Memory B cell (primary cell): ENCODE data around the gene AADAC.
"Not testable (repeated sequence)": the region's sequence is repeated elsewhere in the genome, so short reads cannot be mapped to it uniquely, and the experiment has no call there.

Experiments
- ATAC-seq: fragments of 150-1000 bp; cut with Tn5 transposase; 2 replicates; pipeline ENCODE4 v1.10.0; 2021; ENCODE audit warnings: low read depth, mild to moderate bottlenecking, moderate library complexity
- DNase-seq, 2 donors: peaks; one replicate each; pipeline ENCODE4 v3.0.0; 2022; ENCODE audit warnings: low spot score in 2 of 2
- H3K27ac Mint-ChIP-seq: one replicate; pipeline ENCODE4 v1.8.0; 2022; ENCODE audit warnings: mild to moderate bottlenecking, moderate library complexity, mixed read lengths
- H3K27me3 Mint-ChIP-seq: one replicate; pipeline ENCODE4 v1.8.0; 2022; ENCODE audit warnings: mixed read lengths
- H3K36me3 Mint-ChIP-seq: one replicate; pipeline ENCODE4 v1.8.0; 2022; ENCODE audit warnings: mild to moderate bottlenecking, mixed read lengths
- H3K4me1 Mint-ChIP-seq: one replicate; pipeline ENCODE4 v1.8.0; 2022; ENCODE audit warnings: mixed read lengths
- H3K4me3 Mint-ChIP-seq: one replicate; pipeline ENCODE4 v1.8.0; 2022; ENCODE audit warnings: mild to moderate bottlenecking, moderate library complexity, mixed read lengths
- H3K9me3 Mint-ChIP-seq: one replicate; pipeline ENCODE4 v1.8.0; 2022; ENCODE audit warnings: mixed read lengths

The AADAC gene

GRCh38 chr3:151816091-151816604 is 2.2 kb downstream of the AADAC start:
- H3K27ac Mint-ChIP-seq: no peak overlapping the region
- no peak overlapping the region for H3K4me3 Mint-ChIP-seq
- no peaks in the 10 kb centered on the region for H3K4me1 Mint-ChIP-seq
- no peaks in the 10 kb centered on the region for H3K36me3 Mint-ChIP-seq
- H3K27me3 Mint-ChIP-seq: peaks cover 2% of the 10 kb centered on the region
- H3K9me3 Mint-ChIP-seq: no peaks in the 10 kb centered on the region
- DNase-seq: no peak
- no peak for ATAC-seq

DNA sequence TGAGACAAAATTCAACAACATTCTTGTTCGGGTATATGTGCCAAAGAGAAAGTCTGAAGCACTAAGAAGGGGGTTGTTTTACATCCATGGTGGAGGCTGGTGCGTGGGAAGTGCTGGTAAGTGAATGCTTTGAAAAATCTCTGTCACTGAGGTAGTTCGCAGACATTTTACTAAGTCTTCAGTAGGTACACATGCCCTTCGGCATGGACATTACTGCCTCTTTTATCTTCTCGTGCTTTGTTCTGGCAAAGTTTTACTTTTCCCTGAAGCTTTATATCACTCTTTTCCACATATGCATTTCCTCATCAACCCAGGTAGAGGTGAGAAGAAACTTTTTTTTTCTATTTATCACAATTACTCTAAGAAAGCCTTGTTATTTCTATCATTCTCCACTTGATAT is 3.6 kb downstream of the AADAC start:
- no peaks in the 10 kb centered on the region for H3K36me3 Mint-ChIP-seq
- peaks cover 2% of the 10 kb centered on the region for H3K27me3 Mint-ChIP-seq
- H3K4me3 Mint-ChIP-seq: no peak overlapping the region
- no peaks in the 10 kb centered on the region for H3K4me1 Mint-ChIP-seq
- ATAC-seq (no peak), DNase-seq (no peak)
- H3K27ac Mint-ChIP-seq: no peak overlapping the region
- H3K9me3 Mint-ChIP-seq: no peaks in the 10 kb centered on the region

- no peak overlapping the region for H3K4me3 Mint-ChIP-seq
- no peaks in the 10 kb centered on the region for H3K4me1 Mint-ChIP-seq
- H3K27ac Mint-ChIP-seq: no peak overlapping the region
- H3K27me3 Mint-ChIP-seq: peaks cover 2% of the 10 kb centered on the region
- no peak for DNase-seq
- H3K36me3 Mint-ChIP-seq: no peaks in the 10 kb centered on the region
- ATAC-seq: no peak
- H3K9me3 Mint-ChIP-seq: no peaks in the 10 kb centered on the region
These were observed 4.4 kb downstream of the AADAC start for GRCh38 chr3:151818361-151818760.

GRCh38 chr3:151819910-151820309 is 6.0 kb downstream of the AADAC start:
- no peaks in the 10 kb centered on the region for H3K4me1 Mint-ChIP-seq
- no peak for ATAC-seq
- no peak overlapping the region for H3K27ac Mint-ChIP-seq
- no peaks in the 10 kb centered on the region for H3K36me3 Mint-ChIP-seq
- no peak overlapping the region for H3K4me3 Mint-ChIP-seq
- H3K27me3 Mint-ChIP-seq: peaks cover 2% of the 10 kb centered on the region
- DNase-seq: no peak
- no peaks in the 10 kb centered on the region for H3K9me3 Mint-ChIP-seq

DNA sequence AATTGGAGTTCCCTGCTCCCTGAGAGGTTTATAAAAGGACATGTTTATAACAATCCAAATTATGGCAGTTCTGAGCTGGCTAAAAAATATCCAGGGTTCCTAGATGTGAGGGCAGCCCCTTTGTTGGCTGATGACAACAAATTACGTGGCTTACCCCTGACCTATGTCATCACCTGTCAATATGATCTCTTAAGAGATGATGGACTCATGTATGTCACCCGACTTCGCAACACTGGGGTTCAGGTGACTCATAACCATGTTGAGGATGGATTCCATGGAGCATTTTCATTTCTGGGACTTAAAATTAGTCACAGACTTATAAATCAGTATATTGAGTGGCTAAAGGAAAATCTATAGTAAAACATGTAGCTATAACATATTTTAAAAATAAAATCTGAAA is 13.9 kb downstream of the AADAC start:
- ATAC-seq (no peak), DNase-seq (no peak)
- Mint-ChIP-seq H3K9me3 (no peaks in the 10 kb centered on the region), H3K27ac (no peak overlapping the region), H3K4me1 (no peaks in the 10 kb centered on the region), H3K27me3 (peaks cover 4% of the 10 kb centered on the region), H3K36me3 (no peaks in the 10 kb centered on the region), H3K4me3 (no peak overlapping the region)

- Mint-ChIP-seq H3K4me3 (no peak overlapping the region), H3K27me3 (peaks cover 2% of the 10 kb centered on the region), H3K36me3 (no peaks in the 10 kb centered on the region), H3K9me3 (no peaks in the 10 kb centered on the region), H3K27ac (no peak overlapping the region), H3K4me1 (no peaks in the 10 kb centered on the region)
- ATAC-seq: no peak
- DNase-seq: no peak
These were observed 22.0 kb downstream of the AADAC start for GRCh38 chr3:151835751-151836525.

DNA sequence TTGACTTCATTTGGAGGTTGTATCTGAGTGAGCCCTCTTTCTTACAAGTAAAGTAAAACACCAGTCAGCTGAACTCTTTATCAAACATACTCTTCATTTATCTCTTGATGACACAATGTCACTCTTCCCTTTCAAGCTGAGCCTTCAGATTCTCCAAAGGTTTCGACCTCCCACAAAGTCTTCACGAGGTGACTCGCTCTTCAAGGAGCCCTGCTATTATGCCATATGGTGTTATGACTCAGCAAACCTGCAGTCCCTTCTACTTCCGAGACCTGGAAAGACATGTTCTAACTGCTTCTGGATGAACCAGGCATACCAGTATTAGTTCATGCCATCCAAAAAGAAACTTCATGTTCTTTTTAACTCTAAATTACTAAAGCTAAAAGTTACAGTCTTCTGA is 23.1 kb downstream of the AADAC start:
- Mint-ChIP-seq H3K36me3 (no peaks in the 10 kb centered on the region), H3K4me3 (no peak overlapping the region), H3K27ac (no peak overlapping the region), H3K4me1 (no peaks in the 10 kb centered on the region), H3K27me3 (peaks cover 2% of the 10 kb centered on the region), H3K9me3 (no peaks in the 10 kb centered on the region)
- no peak for ATAC-seq
- no peak for DNase-seq

DNA sequence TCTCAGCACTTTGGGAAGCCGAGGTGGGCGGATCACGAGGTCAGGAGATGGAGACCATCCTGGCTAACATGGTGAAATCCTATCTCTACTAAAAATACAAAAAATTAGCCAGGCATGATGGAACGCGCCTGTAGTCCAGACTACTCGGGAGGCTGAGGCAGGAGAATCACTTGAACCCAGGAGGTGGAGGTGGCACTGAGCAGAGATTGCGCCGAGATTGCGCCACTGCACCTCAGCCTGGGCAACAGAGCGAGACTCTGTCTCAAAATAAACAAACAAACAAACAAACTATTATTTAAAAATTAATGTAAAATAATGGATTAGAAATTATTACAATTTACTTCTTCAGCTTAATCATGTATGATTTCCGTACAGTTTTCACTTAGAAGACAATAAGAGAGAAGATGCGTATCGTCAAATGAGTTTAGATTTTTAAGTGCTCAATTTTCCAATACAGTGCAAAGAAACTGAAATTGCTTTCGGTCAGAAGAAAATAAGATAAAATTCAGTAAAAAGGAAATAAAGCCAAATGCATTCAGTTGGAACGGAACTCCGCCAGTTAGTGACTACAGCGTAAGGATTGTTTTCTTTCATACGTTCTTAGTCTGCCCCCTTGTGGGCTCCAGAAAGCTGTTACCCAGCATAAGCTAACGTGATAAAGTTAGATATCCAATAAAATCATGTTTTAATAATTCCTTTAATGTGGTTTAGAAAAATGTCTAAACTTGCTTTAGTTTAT is 24.8 kb downstream of the AADAC start:
- peak in 1 of 2 donors; percentile 30 for DNase-seq
- Mint-ChIP-seq H3K27ac (no peak overlapping the region), H3K27me3 (peaks cover 1% of the 10 kb centered on the region), H3K4me1 (peaks cover 2% of the 10 kb centered on the region), H3K4me3 (no peak overlapping the region), H3K9me3 (no peaks in the 10 kb centered on the region), H3K36me3 (no peaks in the 10 kb centered on the region)
- ATAC-seq: peak; percentile 79

DNA sequence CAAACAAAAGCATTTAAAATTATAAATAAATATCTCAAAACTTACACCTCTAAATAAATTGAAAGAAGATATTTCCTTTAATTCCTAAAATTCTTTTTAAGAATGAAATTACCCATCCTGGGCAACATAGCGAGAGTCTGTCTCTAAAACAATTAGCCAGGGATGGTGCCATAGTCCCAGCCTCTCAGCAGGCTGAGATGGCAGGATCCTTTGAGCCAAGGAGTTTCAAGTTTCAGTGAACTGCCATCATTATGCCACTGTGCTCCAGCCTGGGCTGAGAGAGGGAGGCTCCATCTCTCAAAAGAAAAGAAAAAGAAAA is 25.4 kb downstream of the AADAC start:
- Mint-ChIP-seq H3K4me1 (peaks cover 2% of the 10 kb centered on the region), H3K27me3 (peaks cover 1% of the 10 kb centered on the region), H3K9me3 (no peaks in the 10 kb centered on the region), H3K4me3 (no peak overlapping the region), H3K36me3 (no peaks in the 10 kb centered on the region), H3K27ac (no peak overlapping the region)
- ATAC-seq: no peak
- DNase-seq: no peak

- peaks cover 4% of the 10 kb centered on the region for H3K27me3 Mint-ChIP-seq
- H3K36me3 Mint-ChIP-seq: no peaks in the 10 kb centered on the region
- peaks cover 2% of the 10 kb centered on the region for H3K4me1 Mint-ChIP-seq
- H3K27ac Mint-ChIP-seq: no peak overlapping the region
- H3K4me3 Mint-ChIP-seq: no peak overlapping the region
- no peaks in the 10 kb centered on the region for H3K9me3 Mint-ChIP-seq
- ATAC-seq: no peak
- DNase-seq: no peak
These were observed 27.9 kb downstream of the AADAC start for GRCh38 chr3:151841801-151842200.

GRCh38 chr3:151843275-151843674 is 29.4 kb downstream of the AADAC start:
- Mint-ChIP-seq H3K36me3 (no peaks in the 10 kb centered on the region), H3K4me1 (peaks cover 2% of the 10 kb centered on the region), H3K27ac (no peak overlapping the region), H3K9me3 (no peaks in the 10 kb centered on the region), H3K27me3 (peaks cover 4% of the 10 kb centered on the region), H3K4me3 (no peak overlapping the region)
- ATAC-seq (no peak), DNase-seq (no peak)

DNA sequence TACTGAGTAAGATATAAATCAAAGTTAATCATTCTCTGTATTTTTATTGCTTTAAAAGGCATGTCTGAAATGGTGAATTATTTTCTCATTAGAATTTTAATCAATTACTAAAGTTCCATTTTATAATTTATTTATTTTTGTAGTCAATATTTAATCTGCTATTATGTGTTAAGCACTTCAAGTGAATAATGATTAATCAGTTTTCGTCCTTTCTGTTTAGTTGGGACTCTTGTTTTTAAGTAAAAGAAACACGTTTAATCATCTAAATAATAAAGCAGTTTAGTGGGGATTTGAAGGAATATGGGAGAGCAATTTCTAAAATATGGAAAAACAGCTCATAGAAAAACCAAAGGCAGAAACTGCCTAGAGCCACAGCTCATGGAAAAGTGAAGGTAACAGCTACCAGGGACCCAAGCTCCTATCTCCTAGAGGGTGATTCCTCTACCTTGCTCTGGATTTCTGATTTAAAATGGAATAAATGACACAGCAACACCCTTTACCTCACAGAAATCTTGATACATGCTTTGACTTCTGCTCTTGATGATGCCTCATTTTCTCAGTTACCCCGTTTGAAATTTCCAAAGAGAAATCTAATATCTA is 31.5 kb downstream of the AADAC start:
- H3K27ac Mint-ChIP-seq: no peak overlapping the region
- peaks cover 3% of the 10 kb centered on the region for H3K9me3 Mint-ChIP-seq
- ATAC-seq: no peak
- DNase-seq: no peak
- peaks cover 5% of the 10 kb centered on the region for H3K27me3 Mint-ChIP-seq
- H3K4me3 Mint-ChIP-seq: no peak overlapping the region
- peaks cover 2% of the 10 kb centered on the region for H3K4me1 Mint-ChIP-seq
- H3K36me3 Mint-ChIP-seq: no peaks in the 10 kb centered on the region

DNA sequence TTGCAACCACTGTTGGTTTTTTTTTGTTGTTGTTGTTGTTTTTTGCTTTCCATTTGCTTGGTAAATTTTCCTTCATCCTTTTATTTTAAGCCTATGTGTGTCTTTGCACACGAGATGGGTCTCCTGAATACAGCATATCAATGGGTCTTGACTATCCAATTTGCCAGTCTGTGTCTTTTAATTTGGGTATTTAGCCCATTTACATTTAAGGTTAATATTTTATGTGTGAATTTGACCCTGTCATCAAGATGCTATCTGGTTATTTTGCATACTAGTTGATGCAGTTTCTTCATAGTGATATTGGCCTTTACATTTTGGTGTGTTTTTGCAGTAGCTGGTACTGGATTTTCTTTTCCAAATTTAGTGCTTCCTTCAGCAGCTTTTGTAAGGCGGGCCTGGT is 36.1 kb downstream of the AADAC start:
- not testable (repeated sequence) for ATAC-seq

DNA sequence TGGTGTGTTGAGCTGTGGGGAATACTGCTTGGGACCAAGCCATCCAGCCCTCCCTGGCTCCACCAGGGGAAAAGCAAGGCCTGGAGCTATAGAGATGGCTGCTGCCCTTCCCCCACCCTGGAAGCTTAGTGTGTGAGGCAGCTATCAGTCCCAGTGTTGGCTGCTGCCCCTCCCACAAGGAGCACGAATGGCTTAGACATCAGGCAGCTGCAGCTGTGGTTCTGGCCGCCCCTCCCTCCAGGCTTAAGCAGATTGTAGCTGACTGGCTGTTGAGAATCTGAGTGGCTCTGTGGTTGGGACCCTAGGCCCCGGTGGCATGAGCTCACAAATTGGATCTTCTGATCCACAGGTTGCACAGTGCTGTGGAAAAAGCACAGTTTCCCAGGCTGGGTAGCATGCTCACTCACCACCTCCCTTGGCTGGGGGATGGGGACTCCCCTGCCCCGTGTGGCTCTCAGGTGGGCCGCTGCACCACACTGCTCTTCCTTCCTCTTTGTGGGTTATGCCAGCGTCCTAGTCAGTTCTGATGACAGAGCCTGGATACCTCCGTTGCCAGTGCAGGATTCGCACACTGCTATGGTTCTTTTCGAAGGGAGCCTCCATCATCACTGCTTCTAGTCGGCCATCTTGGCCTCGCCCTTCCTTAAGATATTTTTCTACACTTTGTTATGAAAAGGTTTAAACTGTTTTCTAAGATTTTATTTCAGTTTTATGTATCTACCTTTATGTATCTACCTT is 38.3 kb downstream of the AADAC start:
- Mint-ChIP-seq H3K36me3 (peaks cover 2% of the 10 kb centered on the region), H3K4me1 (no peaks in the 10 kb centered on the region), H3K4me3 (no peak overlapping the region), H3K27me3 (peaks cover 6% of the 10 kb centered on the region), H3K9me3 (peaks cover 5% of the 10 kb centered on the region), H3K27ac (no peak overlapping the region)
- no peak for ATAC-seq
- DNase-seq: no peak

More for the DNA sequence above, 36.1 kb downstream of the AADAC start:
- not testable (repeated sequence) for H3K27ac Mint-ChIP-seq, H3K4me1 Mint-ChIP-seq, H3K36me3 Mint-ChIP-seq, H3K27me3 Mint-ChIP-seq, H3K4me3 Mint-ChIP-seq, DNase-seq, H3K9me3 Mint-ChIP-seq
